GM21515 (cell line): ENCODE measurements around the gene IL12RB2.
A peak's percentile ranks its signal among the peaks of the same experiment; 100 is the strongest.

Source experiments
- ATAC-seq: cut with Tn5 transposase; IDR thresholded peaks from one replicate; pipeline ENCODE4 v1.9.1; 2021; ENCODE audit not compliant: unreplicated experiment

IL12RB2 gene

DNA sequence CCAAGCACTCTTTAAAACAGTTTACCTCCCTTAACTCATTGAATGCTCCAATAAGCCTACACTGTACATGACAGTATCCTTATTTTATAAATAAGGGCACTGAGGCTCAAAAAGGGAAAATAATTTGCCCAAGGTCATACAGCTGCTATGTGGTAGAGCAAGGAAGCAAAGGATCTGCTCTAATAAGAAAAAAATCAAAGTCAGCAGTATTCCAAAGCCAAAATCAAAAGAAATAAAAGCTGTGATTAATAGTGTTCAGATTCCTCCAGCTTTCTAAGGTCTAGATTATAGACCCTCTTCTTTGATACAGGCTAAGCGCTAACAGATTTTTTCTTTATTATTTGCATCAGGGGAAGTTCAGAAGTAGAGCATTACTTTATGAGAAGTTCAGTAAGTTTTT lies 39.3 kb downstream of the IL12RB2 start:
- no peak for ATAC-seq

DNA sequence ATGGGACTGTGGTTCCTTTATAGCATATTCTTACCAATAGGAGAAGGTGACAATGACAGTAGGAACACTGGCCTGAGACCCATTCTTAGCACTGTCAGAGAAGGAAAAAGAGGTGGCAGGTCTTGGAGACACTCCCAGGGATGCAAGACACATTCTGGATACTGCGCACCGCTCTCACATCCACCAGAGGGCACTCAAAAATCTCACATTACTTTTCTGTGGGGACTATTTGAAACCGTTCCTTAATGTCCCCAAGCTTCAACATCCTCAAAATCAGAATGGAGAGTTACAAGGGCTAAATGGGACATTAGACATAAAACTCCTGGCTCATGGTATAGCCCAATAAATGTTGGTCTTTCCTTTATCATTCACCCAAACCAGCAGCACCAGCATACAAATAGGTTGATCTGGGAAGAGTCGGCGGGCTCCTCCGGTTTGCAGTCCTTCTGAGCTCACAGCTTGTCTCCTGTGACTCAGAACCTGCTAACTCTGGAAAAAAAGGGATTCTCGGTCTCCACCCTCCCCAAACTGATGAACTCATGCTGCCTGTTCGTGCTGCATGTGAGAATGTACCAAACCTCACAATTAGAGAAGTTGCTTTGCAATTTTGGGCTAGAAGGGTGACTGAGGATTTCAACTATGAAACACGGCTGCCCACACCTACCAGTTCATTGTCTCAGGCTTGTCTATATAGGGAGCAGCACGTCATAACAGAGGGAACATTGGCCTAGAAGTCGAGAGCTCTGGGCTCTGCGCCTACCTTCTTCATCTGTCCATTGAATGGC lies 40.2 kb downstream of the IL12RB2 start:
- ATAC-seq: no peak

DNA sequence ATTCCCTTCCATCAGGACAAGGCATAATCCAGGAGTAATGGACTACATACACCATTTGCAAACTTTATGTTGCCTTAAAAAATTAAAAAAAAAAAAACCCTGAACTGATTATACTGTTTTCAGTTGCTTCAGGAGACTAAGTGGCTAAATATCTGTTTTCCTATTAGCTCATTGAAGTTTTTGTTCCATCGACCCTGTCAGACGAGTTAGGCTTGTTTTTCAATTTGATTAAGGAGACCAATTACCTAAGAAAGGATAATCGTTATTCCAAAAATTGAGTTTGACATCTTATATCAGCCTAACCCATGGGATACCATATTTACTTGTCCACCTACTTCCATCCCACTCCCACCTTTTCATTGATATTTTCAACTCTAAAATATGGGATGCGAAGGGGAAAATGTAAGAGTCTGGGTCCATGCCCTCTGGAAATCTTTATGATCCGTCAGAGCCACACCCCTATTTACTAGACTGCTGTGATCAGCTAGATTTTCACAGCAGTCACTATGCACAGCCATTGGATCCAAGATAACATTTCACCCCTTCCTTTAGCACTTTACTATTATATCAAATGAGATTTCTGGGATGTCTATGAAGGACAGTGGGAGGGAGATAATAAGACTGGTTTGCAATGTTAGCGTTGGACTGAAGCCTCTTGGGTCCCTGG lies 41.0 kb downstream of the IL12RB2 start:
- no peak for ATAC-seq

DNA sequence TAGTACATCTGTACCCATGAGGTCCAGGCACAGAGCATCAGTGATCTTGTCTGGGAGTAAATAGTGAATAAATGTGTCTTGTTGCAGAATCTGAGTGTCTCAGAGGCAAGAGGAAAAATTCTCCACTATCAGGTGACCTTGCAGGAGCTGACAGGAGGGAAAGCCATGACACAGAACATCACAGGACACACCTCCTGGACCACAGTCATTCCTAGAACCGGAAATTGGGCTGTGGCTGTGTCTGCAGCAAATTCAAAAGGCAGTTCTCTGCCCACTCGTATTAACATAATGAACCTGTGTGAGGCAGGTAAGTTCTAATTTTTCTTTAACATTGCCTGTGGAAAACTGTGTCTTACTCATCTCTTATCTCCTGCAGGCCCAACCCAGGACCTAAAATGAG lies 43.1 kb downstream of the IL12RB2 start:
- ATAC-seq: peak; percentile 73

DNA sequence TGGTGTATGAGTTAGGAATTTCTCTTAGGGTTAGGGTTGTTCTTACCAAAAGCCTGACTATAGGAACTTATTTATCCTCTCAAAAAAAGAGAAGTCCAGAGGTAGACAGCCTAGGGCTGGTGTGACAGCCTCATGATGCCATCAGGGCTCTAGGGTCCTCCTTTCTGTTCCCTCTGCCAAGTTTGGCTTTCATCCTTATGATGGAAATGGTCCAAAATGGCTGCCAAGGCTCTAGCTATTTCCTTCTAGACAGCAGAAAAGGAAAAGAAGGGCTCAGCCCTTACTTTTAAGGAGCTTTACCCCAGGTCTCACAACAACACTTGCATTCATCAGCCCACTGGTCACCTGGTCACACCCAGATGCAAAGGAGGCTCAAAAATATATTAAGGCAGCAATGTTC lies 44.5 kb downstream of the IL12RB2 start:
- no peak for ATAC-seq

DNA sequence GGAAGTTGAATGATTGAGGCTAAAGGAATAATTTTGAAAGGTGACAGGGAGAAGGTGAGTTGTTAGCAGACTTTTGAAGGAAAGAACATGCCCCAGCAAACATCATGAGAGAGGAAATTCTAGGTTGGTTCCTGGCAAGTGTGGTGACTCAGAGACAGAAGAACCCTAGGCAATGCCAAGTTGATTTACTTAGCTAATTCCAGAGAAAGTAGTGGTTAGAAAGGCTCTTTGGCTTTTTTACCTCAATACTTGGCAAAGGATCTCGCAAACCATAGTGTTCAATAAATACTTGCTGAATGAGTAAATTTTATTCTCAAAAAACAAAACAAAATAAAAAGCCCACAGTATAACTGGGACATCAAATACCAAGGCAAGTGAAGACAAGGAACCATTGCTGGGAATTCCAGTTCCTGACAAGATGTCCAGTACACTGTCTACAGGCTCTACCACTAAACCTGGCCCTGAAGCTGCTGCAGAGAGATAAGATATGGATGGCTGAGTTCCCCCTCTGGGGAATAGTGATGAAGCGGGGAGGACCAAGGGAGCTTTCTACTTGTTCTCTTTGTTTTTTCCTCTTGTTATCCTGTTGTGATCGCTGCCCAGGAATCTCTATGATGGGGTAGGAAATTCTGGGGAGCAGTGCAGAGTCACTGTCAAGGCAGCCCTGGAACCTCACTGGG lies 48.2 kb downstream of the IL12RB2 start:
- no peak for ATAC-seq

DNA sequence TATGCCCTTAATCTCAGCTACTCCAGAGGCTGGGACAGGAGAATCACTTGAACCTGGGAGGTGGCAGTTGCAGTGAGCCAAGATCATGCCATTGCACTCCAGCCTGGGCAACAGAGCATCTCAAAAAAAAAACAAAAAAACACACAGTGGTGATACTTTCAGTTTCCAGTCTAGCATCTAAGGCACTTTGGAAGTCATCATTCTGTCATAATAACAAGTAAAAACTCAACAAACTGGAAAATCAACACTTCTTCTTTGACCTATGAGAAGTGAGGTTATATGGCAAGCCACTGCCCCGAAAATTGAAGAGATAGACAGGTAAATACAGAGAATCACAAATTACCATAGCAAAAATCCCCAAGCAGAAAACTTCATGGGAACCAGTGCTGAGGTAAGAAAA lies 51.9 kb downstream of the IL12RB2 start:
- no peak for ATAC-seq

DNA sequence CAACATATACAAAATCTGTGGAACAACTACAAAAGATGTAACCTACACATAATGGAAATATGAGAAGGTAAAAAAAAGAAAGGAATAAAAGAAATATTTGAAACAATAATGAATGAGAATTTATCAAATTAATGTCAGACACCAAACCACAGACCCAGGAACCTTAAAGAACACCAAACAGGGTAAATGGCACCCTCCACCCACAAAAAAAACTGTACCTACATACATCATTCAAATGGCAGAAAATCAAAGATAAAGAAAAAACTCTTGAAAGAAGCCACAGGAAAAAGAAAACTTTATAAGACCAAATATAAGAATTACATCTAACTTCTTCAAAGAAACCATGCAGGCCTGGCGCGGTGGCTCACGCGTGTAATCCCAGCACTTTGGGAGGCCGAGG lies 54.0 kb downstream of the IL12RB2 start:
- no peak for ATAC-seq

DNA sequence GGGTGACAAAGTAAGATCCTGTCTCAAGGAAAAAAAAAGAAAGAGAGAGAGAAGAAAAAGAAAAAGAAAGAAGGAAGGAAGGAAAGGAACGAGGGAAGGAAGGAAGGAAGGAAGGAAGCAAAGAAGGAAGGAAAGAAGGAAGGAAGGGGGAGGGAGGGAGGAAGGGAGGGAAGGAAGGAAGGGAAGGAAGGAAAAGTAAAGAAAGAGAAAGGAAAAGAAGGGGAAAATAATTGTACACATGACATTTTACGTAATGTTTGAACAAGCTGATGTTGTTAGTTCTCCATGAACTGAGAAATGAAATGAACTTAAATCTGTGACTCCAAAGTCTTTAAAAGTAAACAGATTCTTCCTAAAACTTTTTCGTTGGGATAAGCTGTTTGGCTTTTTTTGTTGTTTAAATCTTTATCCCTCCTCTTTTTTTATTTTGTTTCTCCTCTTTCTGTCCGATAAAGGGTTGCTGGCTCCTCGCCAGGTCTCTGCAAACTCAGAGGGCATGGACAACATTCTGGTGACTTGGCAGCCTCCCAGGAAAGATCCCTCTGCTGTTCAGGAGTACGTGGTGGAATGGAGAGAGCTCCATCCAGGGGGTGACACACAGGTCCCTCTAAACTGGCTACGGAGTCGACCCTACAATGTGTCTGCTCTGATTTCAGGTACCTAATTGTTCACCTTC lies 59.8 kb downstream of the IL12RB2 start:
- ATAC-seq: no peak

DNA sequence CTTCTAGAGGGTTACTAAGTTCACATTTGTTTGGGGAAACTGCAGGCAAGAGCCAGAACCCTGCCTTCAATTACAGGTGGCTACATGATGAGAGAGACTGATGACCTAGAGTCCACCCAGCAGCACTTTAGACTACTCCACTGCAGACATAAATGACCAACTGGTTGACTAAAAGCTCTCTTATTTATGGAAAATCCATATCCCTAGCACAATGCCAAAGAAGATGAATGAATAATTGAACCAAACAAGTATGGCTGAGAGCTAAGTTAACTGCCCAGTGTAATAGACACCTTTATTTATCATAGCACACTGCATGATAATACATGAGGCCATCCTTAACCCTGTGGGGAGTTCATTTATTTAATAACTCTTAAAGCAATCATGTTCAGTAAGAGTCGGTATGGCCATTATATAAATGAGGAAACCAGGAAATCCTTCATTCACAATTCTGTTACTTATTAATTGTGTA lies 60.4 kb downstream of the IL12RB2 start:
- no peak for ATAC-seq

DNA sequence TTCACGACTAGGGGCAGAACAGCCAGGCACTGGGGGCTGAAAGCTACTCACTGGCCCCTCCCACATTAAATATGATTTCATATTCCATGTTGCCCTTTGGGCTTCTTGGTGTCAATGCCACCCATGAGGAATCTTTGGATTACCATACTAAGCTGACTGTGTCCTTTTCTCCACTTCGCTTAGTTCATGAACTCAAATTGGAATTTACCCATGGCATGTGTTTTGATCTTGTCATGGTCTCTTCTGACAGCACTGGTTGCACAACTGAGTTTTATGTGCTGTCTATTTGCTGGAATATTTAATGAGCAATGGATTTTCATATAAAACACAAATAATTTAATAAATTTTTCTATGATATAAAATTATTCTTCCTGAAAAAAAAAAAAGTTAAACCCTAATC lies 63.4 kb downstream of the IL12RB2 start:
- no peak for ATAC-seq

DNA sequence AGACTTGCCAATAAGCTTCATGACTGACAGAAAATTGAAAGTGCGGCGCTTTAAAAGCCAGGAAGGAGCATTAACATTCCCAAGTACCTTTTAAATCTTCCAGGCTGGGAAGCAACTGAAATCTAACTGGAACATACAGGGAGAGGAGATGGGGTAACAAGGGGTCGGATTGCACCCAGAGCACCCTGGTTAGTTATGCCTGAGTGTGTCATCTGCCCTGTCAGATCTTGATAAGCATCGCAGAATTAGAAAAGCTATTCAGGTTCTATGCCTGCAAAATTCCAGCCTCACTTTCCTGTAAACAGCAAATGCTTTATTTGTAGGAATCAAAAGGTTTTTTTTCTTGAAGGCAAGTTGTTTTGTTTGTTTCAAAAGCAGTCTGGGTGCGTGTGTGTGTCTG lies 64.0 kb downstream of the IL12RB2 start:
- no peak for ATAC-seq

DNA sequence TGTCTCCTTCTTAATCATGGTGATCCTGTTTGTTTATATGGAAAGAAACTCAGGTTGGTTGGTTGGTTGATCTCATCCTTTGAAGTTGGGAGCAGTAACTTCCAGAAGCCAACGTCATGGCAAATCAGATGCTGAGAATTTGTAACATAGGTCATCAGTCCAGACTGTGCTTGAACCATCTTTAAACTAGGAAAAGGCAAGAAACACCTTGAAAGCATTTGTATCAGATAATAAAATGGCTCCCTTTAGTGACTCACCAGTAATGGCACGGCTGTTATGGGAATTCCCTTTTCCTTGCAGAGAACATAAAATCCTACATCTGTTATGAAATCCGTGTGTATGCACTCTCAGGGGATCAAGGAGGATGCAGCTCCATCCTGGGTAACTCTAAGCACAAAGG lies 64.5 kb downstream of the IL12RB2 start:
- ATAC-seq: no peak

DNA sequence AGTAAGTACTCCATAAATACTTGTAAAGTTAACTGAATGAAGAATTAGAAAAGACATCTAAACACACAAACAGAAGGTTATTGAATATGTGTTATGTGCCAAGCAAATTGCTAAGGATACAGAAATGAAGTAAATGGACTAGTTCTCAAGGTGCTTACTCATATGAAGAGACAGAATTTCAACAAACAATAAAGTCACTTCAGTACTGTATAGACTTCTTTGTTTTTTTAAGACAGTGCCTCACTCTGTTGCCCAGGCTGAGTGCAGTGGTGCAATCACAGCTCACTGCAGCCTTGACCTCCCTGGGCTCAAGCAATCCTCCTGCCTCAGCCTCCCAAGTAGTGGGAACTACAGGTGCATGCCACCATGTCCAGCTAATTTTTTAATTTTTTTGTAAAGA lies 65.2 kb downstream of the IL12RB2 start:
- ATAC-seq: no peak

DNA sequence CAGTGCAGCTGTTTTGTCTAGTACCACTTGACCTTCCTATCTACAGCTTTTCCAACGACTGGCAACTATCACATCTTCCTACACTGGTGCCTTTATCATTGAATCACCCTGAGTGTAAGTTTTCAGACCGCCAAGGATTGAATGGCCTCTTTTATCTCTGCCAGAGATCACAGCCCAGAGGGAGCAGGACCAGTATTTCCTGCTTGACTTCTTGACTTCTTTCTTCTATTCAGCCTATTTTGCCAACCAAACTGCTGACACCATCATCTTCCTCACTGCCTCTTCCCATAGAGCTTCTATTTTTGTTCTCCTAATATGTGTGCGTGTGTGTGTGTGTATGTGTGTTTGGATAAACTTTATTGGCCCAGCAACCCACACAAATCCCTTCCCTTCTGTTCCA lies 68.7 kb downstream of the IL12RB2 start:
- ATAC-seq: no peak

DNA sequence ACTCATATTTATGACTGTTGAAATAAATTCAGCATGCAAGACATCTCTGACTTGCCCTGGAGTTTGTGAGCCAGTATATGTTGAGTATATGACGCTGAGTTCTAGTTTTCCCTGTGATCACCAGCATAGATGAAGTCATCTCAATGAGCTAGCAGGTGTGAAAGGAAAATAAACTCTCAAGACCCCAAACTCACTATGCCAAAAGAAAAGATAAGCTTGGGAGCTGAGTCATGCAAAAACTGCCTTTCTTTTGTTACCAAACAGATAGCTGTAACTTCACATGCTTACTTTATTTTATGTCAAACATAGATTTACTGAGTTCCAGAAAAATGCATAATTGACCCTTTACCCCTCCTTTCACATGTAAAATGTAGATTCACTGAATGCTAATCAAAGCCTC lies 69.6 kb downstream of the IL12RB2 start:
- ATAC-seq: no peak

DNA sequence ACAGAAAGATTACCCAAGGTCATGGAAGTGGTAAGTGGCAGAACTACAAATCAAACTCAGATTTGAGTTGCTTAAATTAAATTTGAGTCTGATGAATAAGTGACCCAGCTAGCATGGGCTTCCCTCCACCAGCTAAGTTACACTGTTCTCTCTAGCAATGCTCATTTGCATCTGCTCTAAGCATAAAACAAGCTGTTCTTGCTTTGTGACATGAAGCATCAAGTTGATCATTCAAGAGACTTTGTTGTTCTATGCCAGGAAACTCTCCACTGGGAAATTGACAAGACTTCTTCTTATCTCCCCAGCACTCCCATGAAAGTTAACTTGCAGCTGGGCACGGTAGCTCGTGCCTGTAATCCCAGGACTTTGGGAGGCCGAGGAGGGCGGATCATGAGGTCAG lies 73.5 kb downstream of the IL12RB2 start:
- no peak for ATAC-seq

DNA sequence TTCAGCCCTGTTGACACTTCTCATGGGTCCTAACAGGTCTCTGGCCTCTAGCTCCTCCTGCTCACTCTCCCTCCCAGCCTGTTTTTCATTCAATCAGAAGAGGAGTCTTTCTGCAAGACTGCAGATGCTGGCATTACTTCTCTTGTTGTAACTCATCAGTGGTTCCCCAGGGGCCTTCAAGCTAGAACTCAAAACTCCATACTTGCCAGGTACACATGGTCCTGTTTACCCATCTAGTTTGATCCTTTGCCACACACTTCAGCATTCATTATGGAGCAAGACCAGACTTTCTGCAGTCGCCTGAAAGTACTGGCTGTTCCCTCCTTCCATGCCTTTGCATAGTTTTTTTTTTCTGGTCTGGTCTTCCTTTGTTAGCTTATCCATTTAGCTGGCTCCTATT lies 74.6 kb downstream of the IL12RB2 start:
- ATAC-seq: no peak

DNA sequence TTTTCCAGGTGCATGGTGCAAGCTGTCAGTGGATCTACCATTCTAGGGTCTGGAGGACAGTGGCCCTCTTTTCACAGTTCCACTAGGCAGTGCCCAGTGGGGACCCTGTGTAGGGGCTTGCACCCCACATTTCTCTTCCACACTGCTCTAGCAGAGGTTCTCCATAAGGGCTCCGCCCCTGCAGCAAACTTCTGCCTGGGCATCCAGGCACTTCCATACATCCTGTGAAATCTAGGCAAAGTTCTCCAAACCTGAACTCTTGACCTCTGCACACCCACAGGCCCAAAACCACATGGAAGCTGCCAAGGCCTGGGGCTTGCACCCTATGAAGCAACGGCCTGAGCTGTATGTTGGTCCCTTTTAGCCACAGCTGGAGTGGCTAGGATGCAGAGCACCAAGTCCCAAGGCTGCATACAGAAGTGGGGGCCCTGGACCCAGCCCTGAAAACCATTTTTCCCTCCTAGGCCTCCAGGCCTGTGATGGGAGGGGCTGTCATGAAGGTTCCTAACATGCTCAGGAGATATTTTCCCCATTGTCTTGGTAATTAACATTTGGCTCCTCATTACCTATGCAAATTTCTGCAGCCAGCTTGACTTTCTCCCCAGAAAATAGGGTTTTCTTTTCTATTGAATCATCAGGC lies 76.4 kb downstream of the IL12RB2 start:
- no peak for ATAC-seq

DNA sequence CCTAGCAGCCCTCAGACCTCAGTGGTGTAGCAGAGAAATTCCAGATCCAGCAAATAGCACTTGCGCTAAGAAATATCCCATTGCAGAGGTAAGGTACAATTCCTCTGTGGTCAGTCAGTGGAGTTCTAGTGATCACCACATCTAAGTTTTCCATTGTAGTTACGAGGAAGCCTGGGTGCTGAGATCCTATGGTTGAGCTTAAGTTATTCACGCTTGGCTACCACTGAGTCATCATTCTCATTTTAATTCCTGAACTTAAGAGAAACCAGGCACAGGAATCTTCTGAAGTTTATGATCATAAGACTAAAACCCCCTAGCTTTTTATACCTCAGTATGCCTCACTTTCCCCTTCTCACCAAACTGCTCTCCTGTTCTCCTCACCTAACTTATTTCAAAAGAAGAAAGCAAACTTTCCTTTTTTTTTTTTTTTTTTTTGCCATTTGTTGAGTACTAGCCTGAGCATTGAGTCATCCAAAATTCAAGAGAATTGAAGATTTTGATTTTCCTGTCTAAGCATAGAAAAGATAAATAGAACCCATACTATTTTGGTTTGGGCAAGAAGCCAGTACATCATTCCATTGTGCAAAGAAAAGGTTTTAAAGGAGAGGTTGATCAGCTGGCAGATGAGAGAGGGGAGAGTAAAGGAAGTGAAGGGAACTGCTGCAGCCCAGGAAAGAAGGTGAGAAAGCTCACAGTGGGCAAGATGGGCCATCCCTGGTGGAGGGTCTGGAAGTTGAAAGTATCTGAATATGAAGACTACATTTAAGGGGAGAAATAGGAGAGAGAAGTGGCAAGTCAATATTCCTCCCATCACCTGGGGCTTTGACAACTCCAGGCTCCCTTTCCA lies 82.6 kb downstream of the IL12RB2 start:
- ATAC-seq: no peak
